ENCODE data around the gene SRPK1.

DNA sequence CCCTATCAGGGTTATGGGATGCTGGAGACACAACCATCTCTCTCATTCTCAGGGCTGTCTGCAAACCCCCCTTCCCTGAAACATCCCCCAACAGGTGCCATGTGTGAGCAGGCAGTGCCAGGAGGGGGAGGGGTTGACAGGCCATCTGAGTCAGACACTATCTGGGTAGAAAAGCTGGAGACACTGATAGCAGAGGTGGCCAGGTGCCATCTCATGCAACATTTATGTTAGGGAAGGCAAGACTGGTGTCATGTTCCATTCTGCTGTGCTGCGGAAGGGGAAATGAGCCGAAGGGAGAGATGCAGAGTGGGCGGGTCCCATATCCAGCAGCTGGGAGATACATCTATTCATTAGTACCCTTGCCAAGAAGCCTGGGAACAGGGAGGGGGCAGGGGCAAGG, 112.2 kb downstream of the SRPK1 start:
- no peak for TF ChIP-seq POLR2A (IDR thresholded peaks at IDR 0.05; ENCODE audit: borderline replicate concordance, extremely low read depth, insufficient read depth, insufficient read length)
- TF ChIP-seq EZH2 (IDR thresholded peaks at IDR 0.05): no peak
- no peak for TF ChIP-seq POLR2AphosphoS5 (IDR thresholded peaks at IDR 0.05; ENCODE audit: low read depth, low read length)
- TF ChIP-seq, protein P1, sequence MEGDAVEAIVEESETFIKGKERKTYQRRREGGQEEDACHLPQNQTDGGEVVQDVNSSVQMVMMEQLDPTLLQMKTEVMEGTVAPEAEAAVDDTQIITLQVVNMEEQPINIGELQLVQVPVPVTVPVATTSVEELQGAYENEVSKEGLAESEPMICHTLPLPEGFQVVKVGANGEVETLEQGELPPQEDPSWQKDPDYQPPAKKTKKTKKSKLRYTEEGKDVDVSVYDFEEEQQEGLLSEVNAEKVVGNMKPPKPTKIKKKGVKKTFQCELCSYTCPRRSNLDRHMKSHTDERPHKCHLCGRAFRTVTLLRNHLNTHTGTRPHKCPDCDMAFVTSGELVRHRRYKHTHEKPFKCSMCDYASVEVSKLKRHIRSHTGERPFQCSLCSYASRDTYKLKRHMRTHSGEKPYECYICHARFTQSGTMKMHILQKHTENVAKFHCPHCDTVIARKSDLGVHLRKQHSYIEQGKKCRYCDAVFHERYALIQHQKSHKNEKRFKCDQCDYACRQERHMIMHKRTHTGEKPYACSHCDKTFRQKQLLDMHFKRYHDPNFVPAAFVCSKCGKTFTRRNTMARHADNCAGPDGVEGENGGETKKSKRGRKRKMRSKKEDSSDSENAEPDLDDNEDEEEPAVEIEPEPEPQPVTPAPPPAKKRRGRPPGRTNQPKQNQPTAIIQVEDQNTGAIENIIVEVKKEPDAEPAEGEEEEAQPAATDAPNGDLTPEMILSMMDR (IDR thresholded peaks at IDR 0.05 in 2 of 3, conservative IDR thresholded peaks at IDR 0.05 in 1 of 3; ENCODE audit: borderline replicate concordance in 1 of 3, insufficient read depth in 1 of 3, low read depth in 2 of 3, low read length in 2 of 3): no peak
- TF ChIP-seq, protein P2, sequence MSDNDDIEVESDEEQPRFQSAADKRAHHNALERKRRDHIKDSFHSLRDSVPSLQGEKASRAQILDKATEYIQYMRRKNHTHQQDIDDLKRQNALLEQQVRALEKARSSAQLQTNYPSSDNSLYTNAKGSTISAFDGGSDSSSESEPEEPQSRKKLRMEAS (IDR thresholded peaks at IDR 0.05): no peak
- no peak for TF ChIP-seq CEBPB (IDR thresholded peaks at IDR 0.05; ENCODE audit: low read depth)
- no peak for TF ChIP-seq ZNF274 (IDR thresholded peaks at IDR 0.05; ENCODE audit: low read depth, low read length)
- no peak for TF ChIP-seq SP1 (IDR thresholded peaks at IDR 0.05; ENCODE audit: low read depth)
- TF ChIP-seq YY1 (IDR thresholded peaks at IDR 0.05; ENCODE audit: extremely low read depth, insufficient replicate concordance, low read depth, low read length): no peak
- TF ChIP-seq, protein P3, sequence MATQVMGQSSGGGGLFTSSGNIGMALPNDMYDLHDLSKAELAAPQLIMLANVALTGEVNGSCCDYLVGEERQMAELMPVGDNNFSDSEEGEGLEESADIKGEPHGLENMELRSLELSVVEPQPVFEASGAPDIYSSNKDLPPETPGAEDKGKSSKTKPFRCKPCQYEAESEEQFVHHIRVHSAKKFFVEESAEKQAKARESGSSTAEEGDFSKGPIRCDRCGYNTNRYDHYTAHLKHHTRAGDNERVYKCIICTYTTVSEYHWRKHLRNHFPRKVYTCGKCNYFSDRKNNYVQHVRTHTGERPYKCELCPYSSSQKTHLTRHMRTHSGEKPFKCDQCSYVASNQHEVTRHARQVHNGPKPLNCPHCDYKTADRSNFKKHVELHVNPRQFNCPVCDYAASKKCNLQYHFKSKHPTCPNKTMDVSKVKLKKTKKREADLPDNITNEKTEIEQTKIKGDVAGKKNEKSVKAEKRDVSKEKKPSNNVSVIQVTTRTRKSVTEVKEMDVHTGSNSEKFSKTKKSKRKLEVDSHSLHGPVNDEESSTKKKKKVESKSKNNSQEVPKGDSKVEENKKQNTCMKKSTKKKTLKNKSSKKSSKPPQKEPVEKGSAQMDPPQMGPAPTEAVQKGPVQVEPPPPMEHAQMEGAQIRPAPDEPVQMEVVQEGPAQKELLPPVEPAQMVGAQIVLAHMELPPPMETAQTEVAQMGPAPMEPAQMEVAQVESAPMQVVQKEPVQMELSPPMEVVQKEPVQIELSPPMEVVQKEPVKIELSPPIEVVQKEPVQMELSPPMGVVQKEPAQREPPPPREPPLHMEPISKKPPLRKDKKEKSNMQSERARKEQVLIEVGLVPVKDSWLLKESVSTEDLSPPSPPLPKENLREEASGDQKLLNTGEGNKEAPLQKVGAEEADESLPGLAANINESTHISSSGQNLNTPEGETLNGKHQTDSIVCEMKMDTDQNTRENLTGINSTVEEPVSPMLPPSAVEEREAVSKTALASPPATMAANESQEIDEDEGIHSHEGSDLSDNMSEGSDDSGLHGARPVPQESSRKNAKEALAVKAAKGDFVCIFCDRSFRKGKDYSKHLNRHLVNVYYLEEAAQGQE (IDR thresholded peaks at IDR 0.05; ENCODE audit: low read depth): no peak
- no peak for TF ChIP-seq ELF1 (IDR thresholded peaks at IDR 0.05; ENCODE audit: borderline replicate concordance, low read depth)
- TF ChIP-seq, protein P4, sequence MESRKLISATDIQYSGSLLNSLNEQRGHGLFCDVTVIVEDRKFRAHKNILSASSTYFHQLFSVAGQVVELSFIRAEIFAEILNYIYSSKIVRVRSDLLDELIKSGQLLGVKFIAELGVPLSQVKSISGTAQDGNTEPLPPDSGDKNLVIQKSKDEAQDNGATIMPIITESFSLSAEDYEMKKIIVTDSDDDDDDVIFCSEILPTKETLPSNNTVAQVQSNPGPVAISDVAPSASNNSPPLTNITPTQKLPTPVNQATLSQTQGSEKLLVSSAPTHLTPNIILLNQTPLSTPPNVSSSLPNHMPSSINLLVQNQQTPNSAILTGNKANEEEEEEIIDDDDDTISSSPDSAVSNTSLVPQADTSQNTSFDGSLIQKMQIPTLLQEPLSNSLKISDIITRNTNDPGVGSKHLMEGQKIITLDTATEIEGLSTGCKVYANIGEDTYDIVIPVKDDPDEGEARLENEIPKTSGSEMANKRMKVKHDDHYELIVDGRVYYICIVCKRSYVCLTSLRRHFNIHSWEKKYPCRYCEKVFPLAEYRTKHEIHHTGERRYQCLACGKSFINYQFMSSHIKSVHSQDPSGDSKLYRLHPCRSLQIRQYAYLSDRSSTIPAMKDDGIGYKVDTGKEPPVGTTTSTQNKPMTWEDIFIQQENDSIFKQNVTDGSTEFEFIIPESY (IDR thresholded peaks at IDR 0.05; ENCODE audit: extremely low read depth, insufficient replicate concordance, low read length): no peak
- TF ChIP-seq, protein P5, sequence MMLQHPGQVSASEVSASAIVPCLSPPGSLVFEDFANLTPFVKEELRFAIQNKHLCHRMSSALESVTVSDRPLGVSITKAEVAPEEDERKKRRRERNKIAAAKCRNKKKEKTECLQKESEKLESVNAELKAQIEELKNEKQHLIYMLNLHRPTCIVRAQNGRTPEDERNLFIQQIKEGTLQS (IDR thresholded peaks at IDR 0.05): no peak
- no peak for TF ChIP-seq EZH2phosphoT487 (IDR thresholded peaks at IDR 0.05; ENCODE audit: borderline replicate concordance)

All from HCT116 (cell line).